CD4-positive, alpha-beta T cell (primary cell): Measurements from ENCODE around the gene ANGPTL2. TPM values are rescaled to one million over a fixed set of nuclear protein-coding genes. Genes with fewer than 3 reads are reported as not detected.

Experiments used
- ATAC-seq: fragments of 200-7000 bp; cut with Tn5 transposase; one replicate; pipeline ENCODE4 v1.10.0; 2022; ENCODE audit warnings: mild to moderate bottlenecking; ENCODE audit not compliant: poor library complexity
- CTCF ChIA-PET: fragments of 350-600 bp; sonication (Branson Sonifier 250); formaldehyde crosslinking; loops from one replicate; lab custom pipeline; 2021; ENCODE audit warnings: antibody characterized with exemption, inconsistent platforms; lab: Charles Lee
- POLR2A ChIA-PET: fragments of 350-600 bp; sonication (Branson Sonifier 250); formaldehyde crosslinking; loops from one replicate; lab custom pipeline; 2021; ENCODE audit warnings: antibody characterized with exemption, inconsistent platforms; lab: Charles Lee
- DNase-seq, 14 experiments: peaks; one replicate each; pipeline ENCODE4 v3.0.0-alpha.2; 2013 to 2020; ENCODE audit warnings: mixed read lengths in 2 of 14
- H3K27ac ChIP-seq, 2 donors: one replicate each; pipeline versions ENCODE4 v1.5.1 to v1.7.0; 2013; ENCODE audit warnings: low read length in 2 of 2, low read depth in 1 of 2, mild to moderate bottlenecking in 1 of 2
- H3K27me3 ChIP-seq, 2 experiments: 1 replicate in 1 of 2; 2 replicates in 1 of 2; pipeline versions ENCODE4 v1.6.1 to v1.7.0; 2013; ENCODE audit warnings: low read length in 2 of 2, control low read depth in 1 of 2, mild to moderate bottlenecking in 1 of 2, moderate library complexity in 1 of 2; ENCODE audit not compliant: insufficient read depth in 2 of 2, control insufficient read depth in 1 of 2
- H3K36me3 ChIP-seq: one replicate; pipeline ENCODE4 v1.6.1; 2013; ENCODE audit warnings: low read length, control low read depth; ENCODE audit not compliant: insufficient read depth
- H3K4me1 ChIP-seq: one replicate; pipeline ENCODE4 v1.6.1; 2013; ENCODE audit warnings: low read length, control low read depth; ENCODE audit not compliant: insufficient read depth
- H3K4me3 ChIP-seq: one replicate; pipeline ENCODE4 v1.5.1; 2013; ENCODE audit warnings: mild to moderate bottlenecking, low read length, moderate library complexity
- H3K9me3 ChIP-seq, 2 experiments: 1 replicate in 1 of 2; 2 replicates in 1 of 2; pipeline versions ENCODE4 v1.6.1 to v1.7.0; 2013; ENCODE audit warnings: low read length in 2 of 2, mild to moderate bottlenecking in 2 of 2, control low read depth in 1 of 2, moderate library complexity in 1 of 2; ENCODE audit not compliant: control insufficient read depth in 1 of 2, insufficient read depth in 1 of 2
- H3K27ac Mint-ChIP-seq: one replicate; pipeline ENCODE4 v1.8.0; 2020; ENCODE audit warnings: mixed read lengths
- H3K27me3 Mint-ChIP-seq: one replicate; pipeline ENCODE4 v1.8.0; 2021; ENCODE audit warnings: mixed read lengths
- H3K36me3 Mint-ChIP-seq: one replicate; pipeline ENCODE4 v1.8.0; 2021; ENCODE audit warnings: low read depth, mixed read lengths
- H3K4me1 Mint-ChIP-seq: one replicate; pipeline ENCODE4 v1.8.0; 2021; ENCODE audit warnings: low read depth, mixed read lengths
- H3K4me3 Mint-ChIP-seq: one replicate; pipeline ENCODE4 v1.8.0; 2020; ENCODE audit warnings: mild to moderate bottlenecking, mixed read lengths
- H3K9me3 Mint-ChIP-seq: one replicate; pipeline ENCODE4 v1.8.0; 2020; ENCODE audit warnings: mixed read lengths
- intact Hi-C, 2 experiments: fragments of 100-400 bp; cut with DNase I in 1 of 2; cut with micrococcal nuclease in 1 of 2; formaldehyde crosslinking; loops; one replicate each; pipeline versions ENCODE4 v1.15.1 to v1.9.0; 2023 to 2025; cut with DNase I, micrococcal nuclease
- total RNA-seq, 174 experiments: library from RNA in 2 of 174; stranded (reverse) in 2 of 174; gene quantifications; one replicate each; pipeline ENCODE4 v1.2.3 and lab custom pipeline; 2021 to 2026
- TF ChIP-seq, protein P1 (sequence below): fragments of 200-600 bp; IDR thresholded peaks from one replicate; pipeline ENCODE4 v1.8.0; 2022; ENCODE audit warnings: antibody characterized with exemption, mild to moderate bottlenecking

Gene ANGPTL2
- total RNA-seq, 2 experiments from 2014 or later: not detected

- Histone ChIP-seq H3K27me3 (no peaks in the 10 kb centered on the region), H3K4me3 (no peak overlapping the region), H3K36me3 (no peaks in the 10 kb centered on the region), H3K9me3 (no peaks in the 10 kb centered on the region), H3K4me1 (no peaks in the 10 kb centered on the region), H3K27ac (no peak overlapping the region)
- TF ChIP-seq, protein P1, sequence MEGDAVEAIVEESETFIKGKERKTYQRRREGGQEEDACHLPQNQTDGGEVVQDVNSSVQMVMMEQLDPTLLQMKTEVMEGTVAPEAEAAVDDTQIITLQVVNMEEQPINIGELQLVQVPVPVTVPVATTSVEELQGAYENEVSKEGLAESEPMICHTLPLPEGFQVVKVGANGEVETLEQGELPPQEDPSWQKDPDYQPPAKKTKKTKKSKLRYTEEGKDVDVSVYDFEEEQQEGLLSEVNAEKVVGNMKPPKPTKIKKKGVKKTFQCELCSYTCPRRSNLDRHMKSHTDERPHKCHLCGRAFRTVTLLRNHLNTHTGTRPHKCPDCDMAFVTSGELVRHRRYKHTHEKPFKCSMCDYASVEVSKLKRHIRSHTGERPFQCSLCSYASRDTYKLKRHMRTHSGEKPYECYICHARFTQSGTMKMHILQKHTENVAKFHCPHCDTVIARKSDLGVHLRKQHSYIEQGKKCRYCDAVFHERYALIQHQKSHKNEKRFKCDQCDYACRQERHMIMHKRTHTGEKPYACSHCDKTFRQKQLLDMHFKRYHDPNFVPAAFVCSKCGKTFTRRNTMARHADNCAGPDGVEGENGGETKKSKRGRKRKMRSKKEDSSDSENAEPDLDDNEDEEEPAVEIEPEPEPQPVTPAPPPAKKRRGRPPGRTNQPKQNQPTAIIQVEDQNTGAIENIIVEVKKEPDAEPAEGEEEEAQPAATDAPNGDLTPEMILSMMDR: no peak
- intact Hi-C loops: no loop called here
- Mint-ChIP-seq H3K27ac (no peak overlapping the region), H3K36me3 (no peaks in the 10 kb centered on the region), H3K4me3 (no peak overlapping the region), H3K4me1 (no peaks in the 10 kb centered on the region), H3K27me3 (peaks cover 10% of the 10 kb centered on the region), H3K9me3 (no peaks in the 10 kb centered on the region)
- POLR2A ChIA-PET: no interaction called here
- CTCF ChIA-PET: no interaction called here
- DNase-seq: no peak
- ATAC-seq: no peak
Observed at GRCh38 chr9:127130235-127130634, 7.8 kb upstream of the ANGPTL2 start.

DNA sequence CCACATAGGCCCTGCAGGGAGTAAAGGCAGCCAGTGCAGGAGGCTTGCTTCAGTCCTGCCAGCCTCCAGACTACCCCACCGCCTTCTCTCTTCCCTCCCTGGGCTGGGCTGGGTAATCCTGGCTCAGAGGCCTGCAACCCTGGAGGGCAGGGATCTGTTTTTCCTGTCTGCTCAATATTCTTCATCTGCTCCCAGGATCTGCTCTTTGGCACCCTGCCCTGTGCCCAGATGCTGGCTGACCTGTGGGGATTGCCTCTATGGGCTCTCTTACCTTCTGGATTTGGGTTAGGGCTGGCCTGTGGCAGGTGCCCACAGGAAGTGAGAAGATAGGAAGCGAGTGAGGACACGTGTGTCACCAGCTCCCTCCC lies 7.3 kb upstream of the ANGPTL2 start:
- H3K4me3 ChIP-seq: no peak overlapping the region
- H3K4me3 Mint-ChIP-seq: no peak overlapping the region
- H3K4me1 Mint-ChIP-seq: no peaks in the 10 kb centered on the region
- H3K4me1 ChIP-seq: no peaks in the 10 kb centered on the region
- ChIA-PET POLR2A (no interaction called here), CTCF (no interaction called here)
- H3K27ac ChIP-seq: no peak overlapping the region
- no peaks in the 10 kb centered on the region for H3K27me3 ChIP-seq
- ATAC-seq (no peak), DNase-seq (no peak)
- H3K9me3 ChIP-seq: no peaks in the 10 kb centered on the region
- H3K27ac Mint-ChIP-seq: no peak overlapping the region
- peaks cover 10% of the 10 kb centered on the region for H3K27me3 Mint-ChIP-seq
- TF ChIP-seq, protein P1: no peak
- intact Hi-C loops: no loop called here
- no peaks in the 10 kb centered on the region for H3K36me3 Mint-ChIP-seq
- H3K9me3 Mint-ChIP-seq: no peaks in the 10 kb centered on the region
- H3K36me3 ChIP-seq: no peaks in the 10 kb centered on the region

DNA sequence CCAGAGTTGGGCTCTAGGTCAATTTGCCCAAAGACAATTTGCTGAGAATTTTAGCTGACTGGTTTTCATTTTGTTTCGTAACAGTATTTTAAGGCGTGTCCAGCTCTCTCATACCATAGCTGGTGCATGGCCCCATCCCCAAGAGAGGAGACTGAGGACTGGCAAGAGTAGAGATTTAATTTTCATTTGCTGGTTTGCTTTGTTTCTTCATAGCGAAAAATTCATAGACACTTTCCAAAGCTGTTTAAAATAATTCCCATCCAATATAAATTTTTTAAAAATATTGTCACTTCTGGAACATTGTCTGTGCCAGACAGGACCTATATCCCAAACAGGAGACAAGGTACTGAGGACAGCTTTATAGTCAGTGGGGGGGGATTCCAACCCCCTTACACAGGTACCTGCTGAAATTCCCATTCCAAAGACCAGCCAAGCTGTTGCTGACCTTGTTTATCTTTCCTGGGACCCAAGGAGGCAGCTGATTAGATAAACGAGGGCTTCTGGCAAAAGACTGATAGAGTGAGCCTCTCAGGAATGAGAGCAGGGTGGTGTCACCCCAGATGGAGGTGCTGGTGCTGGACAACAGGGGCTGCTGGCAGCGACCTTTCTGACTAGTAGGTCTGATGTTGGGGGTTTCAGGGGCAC lies 6.8 kb upstream of the ANGPTL2 start:
- ChIA-PET CTCF (no interaction called here), POLR2A (no interaction called here)
- Histone ChIP-seq H3K4me1 (no peaks in the 10 kb centered on the region), H3K27me3 (no peaks in the 10 kb centered on the region), H3K4me3 (no peak overlapping the region), H3K36me3 (no peaks in the 10 kb centered on the region), H3K9me3 (no peaks in the 10 kb centered on the region), H3K27ac (no peak overlapping the region)
- Mint-ChIP-seq H3K4me3 (no peak overlapping the region), H3K9me3 (no peaks in the 10 kb centered on the region), H3K27ac (no peak overlapping the region), H3K4me1 (no peaks in the 10 kb centered on the region), H3K27me3 (peaks cover 15% of the 10 kb centered on the region), H3K36me3 (no peaks in the 10 kb centered on the region)
- no peak for DNase-seq
- ATAC-seq: no peak
- TF ChIP-seq, protein P1: no peak
- intact Hi-C loops: no loop called here
